ENCODE data around the gene ITIH1.
A peak's percentile ranks its signal among the peaks of the same experiment; 100 is the strongest.
"Not testable (repeated sequence)": the region's sequence is repeated elsewhere in the genome, so short reads cannot be mapped to it uniquely, and the experiment has no call there.

The ITIH1 gene

GRCh38 chr3:52777127-52777958 lies at the start of gene ITIH1:
TSS of gene ITIH1 (plus strand) at chr3:52777599. CDS start at chr3:52777616, 17 bp downstream.
- no peak for DNase-seq (ENCODE audit: low read depth)

DNA sequence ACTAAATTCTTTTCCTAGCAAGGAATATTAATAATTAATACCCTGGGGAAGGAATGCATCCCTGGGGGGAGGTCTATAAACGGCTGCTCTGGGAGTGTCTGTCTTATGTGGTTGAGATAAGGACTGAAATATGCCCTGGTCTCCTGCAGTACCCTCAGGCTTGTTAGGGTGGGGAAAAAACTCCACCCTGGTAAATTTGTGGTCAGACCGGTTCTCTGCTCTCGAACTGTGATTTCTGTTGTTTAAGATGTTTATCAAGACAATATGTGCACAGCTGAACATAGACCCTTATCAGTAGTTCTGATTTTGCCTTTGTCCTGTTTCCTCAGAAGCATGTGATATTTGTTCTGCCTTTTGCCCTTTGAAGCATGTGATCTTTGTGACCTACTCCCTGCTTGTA lies 48.6 kb upstream of the ITIH1 start:
- not testable (repeated sequence) for DNase-seq (ENCODE audit: low read depth)

DNA sequence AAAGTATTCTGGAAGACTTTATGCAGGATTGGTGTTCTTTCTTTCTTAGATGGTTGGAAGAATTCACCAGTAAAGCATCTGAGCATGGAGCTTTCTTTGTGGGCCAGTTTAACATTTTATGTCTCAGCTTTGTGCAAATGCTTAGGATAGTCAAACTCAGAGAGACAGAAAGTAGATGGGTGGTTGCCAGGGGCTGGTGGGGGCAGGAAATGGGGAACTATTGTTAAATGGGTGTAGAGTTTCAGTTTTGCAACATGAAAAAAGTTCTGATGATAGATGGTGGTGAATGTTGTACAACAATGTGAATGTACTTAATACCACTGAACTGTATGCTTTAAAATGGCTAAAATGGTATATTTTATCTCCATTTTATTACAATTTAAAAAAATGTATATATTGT lies 46.7 kb upstream of the ITIH1 start:
- no peak for DNase-seq (ENCODE audit: low read depth)

- DNase-seq (ENCODE audit: low read depth) = no peak
Measured at GRCh38 chr3:52731590-52731989, 45.8 kb upstream of the ITIH1 start.

DNA sequence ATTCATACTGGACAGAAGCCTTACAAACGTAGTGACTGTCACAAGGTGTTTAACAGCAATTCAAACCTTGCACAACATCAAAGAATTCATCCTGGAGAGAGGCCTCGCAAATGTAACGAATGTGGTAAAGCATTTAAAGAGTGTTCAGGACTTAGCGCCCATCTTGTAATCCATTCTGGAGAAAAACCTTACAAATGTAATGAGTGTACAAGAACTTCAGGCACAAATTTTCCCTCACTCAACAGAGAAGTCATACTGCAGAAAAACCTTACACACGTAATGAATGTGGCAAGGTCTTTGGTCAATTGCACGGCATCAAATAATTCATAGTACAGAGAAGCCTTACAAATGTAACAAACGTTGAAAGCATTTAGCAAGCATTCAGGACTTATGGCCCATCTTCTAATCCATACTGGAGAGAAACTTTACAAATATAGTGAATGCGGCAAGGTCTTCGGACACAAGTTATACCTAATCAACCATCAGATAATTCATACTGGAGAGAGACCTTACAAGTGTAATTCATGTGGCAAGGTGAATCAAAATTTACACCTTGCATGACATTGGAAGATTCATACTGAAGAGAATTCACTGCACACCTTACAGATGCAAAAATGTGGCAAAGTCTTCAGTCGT lies 44.0 kb upstream of the ITIH1 start:
- no peak for DNase-seq (ENCODE audit: low read depth)

DNA sequence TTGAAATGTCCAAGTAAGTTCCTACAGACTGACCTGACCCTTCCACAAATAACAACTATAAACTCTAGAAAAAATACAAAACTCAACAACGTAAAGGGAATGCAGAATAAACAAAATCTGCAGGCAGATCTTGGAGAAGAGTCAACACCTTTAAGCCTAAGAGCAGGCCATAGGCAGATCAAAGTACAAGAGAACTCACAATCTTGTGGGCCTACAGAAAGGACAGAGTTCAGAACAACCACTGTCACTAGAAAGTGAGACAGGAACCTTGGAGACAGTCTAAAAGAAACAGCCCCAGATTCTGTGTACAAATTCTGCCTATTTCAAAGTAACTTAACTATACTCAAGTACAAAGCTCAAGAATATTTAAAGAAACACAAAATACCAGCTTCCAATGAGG lies 37.7 kb upstream of the ITIH1 start:
- DNase-seq (ENCODE audit: low read depth) = no peak

- DNase-seq (ENCODE audit: low read depth) = peak; percentile 42
Measured at GRCh38 chr3:52742418-52743041, 34.9 kb upstream of the ITIH1 start.

DNA sequence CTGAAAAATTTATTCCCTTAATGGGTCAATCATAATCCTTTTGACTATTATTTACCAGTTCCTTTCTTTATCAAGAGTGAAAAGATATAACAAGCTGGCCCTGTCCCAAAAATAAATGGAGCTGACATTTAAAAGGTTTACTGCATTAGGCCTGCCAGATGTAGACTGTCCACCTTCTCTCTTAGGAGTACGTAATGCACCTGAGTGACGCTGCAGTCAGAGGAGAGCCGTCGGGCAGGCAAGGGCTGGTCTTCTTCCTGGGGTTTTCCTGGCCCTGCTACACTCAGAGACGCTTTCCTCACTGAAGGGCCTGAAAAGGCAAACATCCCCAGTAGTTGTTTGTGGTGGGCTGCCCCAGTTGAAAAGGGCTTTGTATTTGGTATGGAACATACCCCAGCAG lies 34.2 kb upstream of the ITIH1 start:
- no peak for DNase-seq (ENCODE audit: low read depth)

DNA sequence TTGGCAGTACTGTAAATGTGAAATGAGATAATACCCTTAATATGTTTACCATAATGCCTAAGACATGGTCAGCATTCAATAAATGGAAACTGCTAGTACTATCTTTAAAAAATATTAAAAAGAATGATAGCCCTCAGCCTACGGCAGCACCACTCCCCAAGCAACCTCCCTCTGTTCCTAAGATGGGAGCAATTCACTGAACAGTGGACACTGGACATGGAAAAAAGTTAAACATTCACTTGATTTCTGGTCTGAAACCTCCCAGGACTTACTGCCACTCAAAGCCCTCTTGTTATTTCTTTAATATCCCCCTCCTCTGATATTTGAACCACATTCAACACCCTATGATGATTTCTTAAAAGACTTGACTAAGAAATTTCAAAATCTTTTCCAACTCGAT lies 33.7 kb upstream of the ITIH1 start:
- no peak for DNase-seq (ENCODE audit: low read depth)

DNA sequence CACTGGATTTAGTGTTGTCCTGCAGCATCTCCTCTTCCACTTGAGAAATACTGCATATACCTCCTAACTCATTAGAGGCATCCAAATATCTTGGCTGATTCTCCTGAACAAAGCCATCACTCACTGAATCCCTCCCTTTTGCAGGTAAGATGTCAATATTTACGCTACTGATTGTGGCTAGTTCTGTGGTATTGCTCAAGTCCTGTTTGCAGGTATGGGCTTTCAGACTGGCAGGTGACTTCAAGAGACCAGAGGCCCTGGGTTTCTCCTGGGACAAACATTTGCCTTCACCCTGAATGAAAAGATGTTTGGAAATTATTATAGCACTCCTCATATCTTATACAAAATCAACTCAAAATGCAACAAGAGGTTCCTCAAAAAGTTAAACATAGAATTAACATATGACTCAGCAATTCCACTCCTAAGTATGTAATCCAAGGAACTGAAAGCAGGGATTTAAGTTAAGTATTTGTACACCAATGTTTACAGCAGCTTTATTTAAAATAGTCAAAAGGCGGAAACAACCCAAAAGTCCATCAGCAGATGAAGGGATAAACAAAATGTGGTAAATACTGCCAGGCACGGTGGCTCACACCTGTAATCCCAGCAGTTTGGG lies 25.2 kb upstream of the ITIH1 start:
- DNase-seq (ENCODE audit: low read depth) = no peak

- DNase-seq (ENCODE audit: low read depth) = no peak
Measured at GRCh38 chr3:52754373-52754772, 23.0 kb upstream of the ITIH1 start.

DNA sequence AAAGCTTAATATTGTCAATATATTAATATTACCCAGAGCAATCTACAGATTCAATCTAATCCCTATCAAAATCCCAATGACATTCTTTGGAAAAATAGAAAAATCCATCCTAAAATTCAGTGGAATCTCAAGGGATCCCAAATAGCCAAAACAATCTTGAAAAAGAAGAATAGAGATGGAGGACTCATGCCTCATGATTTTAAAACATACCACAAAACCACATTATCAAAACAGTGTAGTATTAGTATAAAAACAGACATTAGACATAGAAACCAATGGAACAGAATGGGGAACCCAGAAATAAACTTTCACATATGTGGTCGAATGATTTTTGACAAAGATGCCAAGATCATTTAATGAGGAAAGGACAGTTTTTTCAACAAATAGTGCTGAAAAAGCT lies 21.3 kb upstream of the ITIH1 start:
- DNase-seq (ENCODE audit: low read depth) = no peak

DNA sequence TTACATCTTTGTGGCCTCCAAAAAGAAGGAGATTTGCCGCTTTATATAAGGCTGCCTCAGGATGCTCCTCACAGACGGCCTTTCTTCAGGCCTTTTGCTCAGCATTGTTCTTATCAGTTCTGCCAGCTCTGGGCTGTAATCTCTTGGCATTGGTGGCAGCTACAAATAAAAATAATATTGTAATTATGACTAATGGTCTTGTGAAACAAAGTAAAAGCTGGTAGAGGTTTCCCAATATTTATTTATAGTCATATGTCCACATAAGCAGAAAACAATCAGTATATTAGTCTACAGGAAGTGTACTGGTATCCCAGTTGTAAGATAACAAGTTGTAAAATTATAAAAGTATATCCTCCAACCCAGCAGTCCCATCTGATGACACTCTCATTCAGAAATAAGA lies 13.9 kb upstream of the ITIH1 start:
- DNase-seq (ENCODE audit: low read depth) = no peak

GRCh38 chr3:52769786-52770455 lies 7.5 kb upstream of the ITIH1 start:
- DNase-seq (ENCODE audit: low read depth) = peak; percentile 32

DNA sequence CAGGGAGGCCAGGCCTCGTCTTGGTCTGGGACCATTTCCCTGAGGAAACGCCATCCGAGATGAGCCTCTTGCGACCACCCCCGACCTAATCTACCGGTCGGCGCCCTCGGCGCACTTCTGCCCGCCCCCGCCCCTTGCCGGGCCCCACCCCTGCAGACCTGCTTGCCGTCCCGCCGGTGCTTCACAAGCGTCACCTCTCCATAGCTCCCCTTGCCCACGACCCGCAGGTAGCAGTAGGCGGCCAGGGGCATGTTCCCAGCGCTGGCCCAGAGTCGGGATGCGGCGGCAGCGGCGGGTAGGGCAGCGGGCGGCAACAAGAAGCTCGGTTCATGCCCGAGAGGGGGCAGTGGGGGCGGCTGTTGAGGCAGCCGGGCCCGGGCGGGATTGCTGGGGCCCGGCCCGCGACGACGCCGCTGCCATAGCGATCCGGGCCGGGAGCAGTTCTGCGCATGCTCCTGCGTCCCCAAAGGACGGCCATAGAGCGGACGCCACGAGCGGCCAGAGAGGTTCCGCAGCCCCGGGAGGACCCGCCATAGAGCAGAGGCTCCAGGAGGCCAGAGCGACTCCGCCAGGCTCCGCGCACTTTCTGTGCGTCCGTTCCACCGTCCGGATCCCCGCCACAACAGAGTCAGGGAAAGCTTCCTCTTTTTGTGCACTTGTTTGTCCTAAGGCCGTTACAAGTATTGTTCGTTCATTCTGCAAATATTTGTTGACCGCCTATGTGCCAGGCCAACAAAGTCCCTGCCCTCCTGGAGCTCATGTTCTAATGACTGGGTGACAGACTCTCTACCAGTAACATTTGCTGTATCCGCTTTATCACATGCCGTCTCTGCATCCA lies 6.7 kb upstream of the ITIH1 start, which contains the start of gene NEK4:
Gene NEK4, minus strand, starts transcription at position 445 of the 838 bp plus-strand sequence. Its CDS starts 194 bp downstream, at position 251.
- DNase-seq (ENCODE audit: low read depth) = peak; percentile 88

DNA sequence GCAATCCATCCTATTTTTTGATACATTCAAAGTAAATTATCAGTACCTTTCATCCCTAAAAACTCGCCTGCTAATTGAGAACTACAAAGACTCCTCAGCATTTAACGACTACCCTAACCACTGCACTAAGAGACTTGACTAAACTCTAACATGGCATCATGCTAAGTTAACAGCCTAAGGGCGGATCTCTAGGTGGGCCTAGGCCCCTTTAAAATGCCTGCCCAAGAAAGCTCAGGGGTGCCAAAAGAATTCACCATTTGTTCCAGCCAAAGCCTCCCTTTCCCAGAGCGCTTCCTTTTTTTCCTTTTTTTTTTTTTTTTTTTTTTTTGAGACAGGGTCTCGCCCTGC lies 6.1 kb upstream of the ITIH1 start:
- DNase-seq (ENCODE audit: low read depth) = no peak

GRCh38 chr3:52771702-52772101 lies 5.7 kb upstream of the ITIH1 start:
- no peak for DNase-seq (ENCODE audit: low read depth)

- no peak for DNase-seq (ENCODE audit: low read depth)
Measured at GRCh38 chr3:52773361-52774065, 3.9 kb upstream of the ITIH1 start.

DNA sequence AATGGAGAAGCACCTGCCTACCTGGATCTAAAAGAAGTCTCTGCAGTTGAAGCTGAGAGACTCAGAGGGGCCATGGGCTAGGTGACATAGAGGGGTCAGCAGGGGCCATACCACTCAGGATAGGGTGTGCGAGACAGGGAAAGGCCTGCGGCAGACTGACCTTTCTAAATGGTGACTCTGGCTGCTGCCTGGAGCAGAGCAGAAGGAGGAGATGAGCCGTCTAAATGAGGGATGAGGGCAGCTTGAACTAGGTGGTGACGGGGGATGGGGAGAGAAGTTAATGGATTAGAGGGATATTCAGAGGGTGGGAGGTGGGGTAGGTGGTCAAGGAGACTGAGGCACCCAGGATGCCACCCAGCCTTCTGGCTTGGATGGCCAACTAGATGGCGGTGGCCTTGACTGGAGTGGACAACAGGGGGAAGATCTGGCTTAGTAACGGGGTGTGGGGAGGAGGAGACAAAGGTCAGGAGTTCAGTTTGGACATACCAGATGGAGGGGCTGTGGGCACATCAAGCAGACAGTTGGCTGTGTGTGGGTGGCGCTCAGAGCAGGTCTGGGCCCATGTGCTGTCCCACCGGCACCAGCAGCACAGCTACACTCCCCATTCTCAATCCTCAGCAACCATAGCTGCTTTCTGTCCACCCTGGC lies 3.2 kb upstream of the ITIH1 start:
- no peak for DNase-seq (ENCODE audit: low read depth)
